ENCODE measurements around the gene CUL9. TPM values are rescaled to one million over a fixed set of nuclear protein-coding genes. Genes with fewer than 3 reads are reported as not detected.

The CUL9 gene
- polyA plus RNA-seq, 3 donors = 2.9 to 68.8 (median 3.8) TPM

GRCh38 chr6:43267619-43268354, 85.8 kb downstream of the CUL9 start:
- no peak overlapping the region for H2AFZ ChIP-seq (ENCODE audit: insufficient read depth, low read depth, low read length, poor library complexity, severe bottlenecking)
- DNase-seq = no peak
- no peaks in the 10 kb centered on the region for H4K20me1 ChIP-seq (ENCODE audit: insufficient read depth, low read length)
- Mint-ChIP-seq H3K4me3 (peak overlapping the region in 1 of 2 donors; percentile 76), H3K9me3 (peaks cover 0 to 7% (median 0%) of the 10 kb centered on the region in 7 donors), H3K27ac (no peak overlapping the region), H3K36me3 (no peaks in the 10 kb centered on the region), H3K27me3 (ENCODE audit: low read depth in 3 of 3) (peaks cover 40 to 56% (median 52%) of the 10 kb centered on the region in 3 donors), H3K4me1 (peaks cover 18% of the 10 kb centered on the region)
- no peak overlapping the region for H3K4me2 ChIP-seq (replicated peaks; ENCODE audit: extremely low read depth, low read length, poor library complexity, severe bottlenecking)
- H3K4me1 ChIP-seq (ENCODE audit: control insufficient read depth in 1 of 2, insufficient read depth in 2 of 2, low read length in 2 of 2) = peaks cover 7 to 11% of the 10 kb centered on the region in 2 donors
- H3K9me3 ChIP-seq (replicated peaks in 1 of 2; ENCODE audit: control insufficient read depth in 1 of 2, insufficient read depth in 1 of 2, low read length in 2 of 2) = no peaks in the 10 kb centered on the region
- H3K27ac ChIP-seq (ENCODE audit: low read depth in 1 of 2, low read length in 2 of 2) = no peak overlapping the region
- H3K36me3 ChIP-seq (replicated peaks in 1 of 2; ENCODE audit: control insufficient read depth in 1 of 2, insufficient read depth in 2 of 2, low read length in 2 of 2) = no peaks in the 10 kb centered on the region
- H3K79me2 ChIP-seq (ENCODE audit: insufficient read depth, low read length) = no peaks in the 10 kb centered on the region
- intact Hi-C loops (cut with micrococcal nuclease) = loop anchor here in 1 of 2 donors (10.0 kb wide), 1 partner anchor 127 kb away; no protein-coding TSS in a partner anchor
- H3K4me3 ChIP-seq (replicated peaks in 1 of 3; ENCODE audit: low read depth in 2 of 3, low read length in 3 of 3) = no peak overlapping the region
- TF ChIP-seq CTCF (IDR thresholded peaks at IDR 0.05) = no peak
- no peak overlapping the region for H3K9ac ChIP-seq (ENCODE audit: insufficient read depth, low read length, poor library complexity, severe bottlenecking)
- H3K27me3 ChIP-seq (ENCODE audit: control insufficient read depth in 2 of 2, insufficient read depth in 2 of 2, low read length in 2 of 2) = peaks cover 2 to 52% of the 10 kb centered on the region in 2 donors
- WGBS (ENCODE audit: insufficient coverage) = 97% methylated on average over 6 of the region's 7 CpGs

- Histone ChIP-seq H3K27me3 (ENCODE audit: control insufficient read depth in 2 of 2, insufficient read depth in 2 of 2, low read length in 2 of 2) (peaks cover 3 to 58% of the 10 kb centered on the region in 2 donors), H2AFZ (ENCODE audit: insufficient read depth, low read depth, low read length, poor library complexity, severe bottlenecking) (no peak overlapping the region), H3K9me3 (replicated peaks in 1 of 2; ENCODE audit: control insufficient read depth in 1 of 2, insufficient read depth in 1 of 2, low read length in 2 of 2) (no peaks in the 10 kb centered on the region), H3K4me2 (replicated peaks; ENCODE audit: extremely low read depth, low read length, poor library complexity, severe bottlenecking) (no peak overlapping the region), H3K9ac (ENCODE audit: insufficient read depth, low read length, poor library complexity, severe bottlenecking) (no peak overlapping the region), H3K79me2 (ENCODE audit: insufficient read depth, low read length) (no peaks in the 10 kb centered on the region), H4K20me1 (ENCODE audit: insufficient read depth, low read length) (no peaks in the 10 kb centered on the region), H3K27ac (ENCODE audit: low read depth in 1 of 2, low read length in 2 of 2) (no peak overlapping the region), H3K4me3 (replicated peaks in 1 of 3; ENCODE audit: low read depth in 2 of 3, low read length in 3 of 3) (no peak overlapping the region), H3K4me1 (ENCODE audit: control insufficient read depth in 1 of 2, insufficient read depth in 2 of 2, low read length in 2 of 2) (peaks cover 7 to 11% of the 10 kb centered on the region in 2 donors), H3K36me3 (replicated peaks in 1 of 2; ENCODE audit: control insufficient read depth in 1 of 2, insufficient read depth in 2 of 2, low read length in 2 of 2) (no peaks in the 10 kb centered on the region)
- DNase-seq = no peak
- H3K4me1 Mint-ChIP-seq = peaks cover 18% of the 10 kb centered on the region
- H3K36me3 Mint-ChIP-seq = no peaks in the 10 kb centered on the region
- TF ChIP-seq CTCF (IDR thresholded peaks at IDR 0.05) = no peak
- no peak overlapping the region for H3K27ac Mint-ChIP-seq
- intact Hi-C loops (cut with micrococcal nuclease) = loop anchor here in 1 of 2 donors (10.0 kb wide), 1 partner anchor 126 kb away; no protein-coding TSS in a partner anchor
- H3K4me3 Mint-ChIP-seq = peak overlapping the region in 1 of 2 donors; percentile 87
- peaks cover 0 to 7% (median 0%) of the 10 kb centered on the region in 7 donors for H3K9me3 Mint-ChIP-seq
- peaks cover 45 to 61% (median 56%) of the 10 kb centered on the region in 3 donors for H3K27me3 Mint-ChIP-seq (ENCODE audit: low read depth in 3 of 3)
- 100% methylated on average over 1 of the region's 3 CpGs for WGBS (ENCODE audit: insufficient coverage)
Measured at GRCh38 chr6:43268355-43268700, 86.3 kb downstream of the CUL9 start.

Data from CD14-positive monocyte (primary cell).